SK-MEL-5 (cell line): ENCODE data around the gene F7. TPM values are rescaled to one million over a fixed set of nuclear protein-coding genes. Genes with fewer than 3 reads are reported as not detected.
"Not testable (repeated sequence)": the region's sequence is repeated elsewhere in the genome, so short reads cannot be mapped to it uniquely, and the experiment has no call there.

ENCODE experiments used
- DNase-seq: peaks from one replicate; pipeline ENCODE4 v3.0.0-alpha.2; 2016; ENCODE audit warnings: low read depth, low spot score
- in situ Hi-C: cut with HindIII; loops from 2 replicates; pipeline ENCODE4 v1.10.0; 2016; ENCODE audit warnings: low sequenced_read_pairs, high pct_unique_total_duplicates, low pct_unique_long_range_greater_than_20kb
- total RNA-seq: library from RNA; depleted of rRNA; stranded (reverse); fragments of >200 nt; shearing (Covaris generic); gene quantifications from 2 replicates; pipeline ENCODE4 v1.2.3, GENCODE V29; 2014

Gene F7
- total RNA-seq, 1 experiment from 2014 or later, result not detected

- in situ Hi-C loops, result no loop called here
These were observed 11.8 kb upstream of the F7 start for GRCh38 chr13:113093580-113094409.

GRCh38 chr13:113094410-113094800 lies 11.2 kb upstream of the F7 start:
- in situ Hi-C loops, result no loop called here
- DNase-seq, result no peak

More at GRCh38 chr13:113093580-113094409, 11.8 kb upstream of the F7 start:
- no peak for DNase-seq

DNA sequence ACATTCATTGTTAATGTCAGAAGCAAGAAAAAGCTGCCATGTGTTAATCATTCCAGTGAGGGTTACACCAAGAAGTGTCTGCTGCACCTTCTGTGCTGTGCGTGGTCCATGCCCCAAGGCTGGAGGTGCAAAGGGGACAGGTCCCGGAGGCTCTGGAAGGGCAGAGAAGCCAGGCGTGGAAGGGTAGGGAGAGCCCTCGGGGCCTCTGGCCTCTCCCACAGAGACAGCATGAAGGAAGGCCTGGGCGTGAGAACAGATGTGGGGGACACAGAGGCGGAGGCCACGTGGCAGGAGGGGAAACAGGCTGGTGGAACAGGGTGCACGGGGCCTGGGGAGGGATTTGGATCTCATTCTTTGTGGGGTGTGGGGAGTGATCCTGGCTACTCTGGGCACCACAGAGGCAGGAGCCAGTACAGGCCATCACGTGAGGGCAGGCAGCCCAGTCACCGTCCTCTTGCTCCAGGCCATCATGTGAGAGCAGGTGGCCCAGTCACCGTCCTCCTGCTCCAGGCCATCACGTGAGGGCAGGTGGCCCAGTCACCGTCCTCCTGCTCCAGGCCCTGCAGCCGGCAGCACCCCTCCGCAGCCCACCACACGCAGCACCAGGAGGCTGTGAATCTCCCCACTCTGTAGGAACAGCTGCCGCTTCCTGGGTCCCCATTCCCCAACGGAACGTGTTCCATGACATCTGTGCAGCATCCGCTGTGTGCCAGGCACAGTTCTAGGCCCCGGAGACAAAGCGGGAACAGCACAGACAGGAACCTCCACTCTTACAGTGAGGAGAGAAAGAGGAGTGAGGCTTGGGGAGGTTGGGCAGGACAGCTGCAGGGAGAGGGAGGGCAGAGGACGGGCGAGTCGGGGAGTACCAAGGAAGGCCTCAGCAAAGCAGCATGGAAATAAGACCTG lies 10.2 kb upstream of the F7 start:
- in situ Hi-C loops, result no loop called here

GRCh38 chr13:113096052-113096744 lies 9.4 kb upstream of the F7 start:
- DNase-seq, result no peak
- in situ Hi-C loops, result no loop called here

More for the DNA sequence above, 10.2 kb upstream of the F7 start:
- DNase-seq, result no peak

DNA sequence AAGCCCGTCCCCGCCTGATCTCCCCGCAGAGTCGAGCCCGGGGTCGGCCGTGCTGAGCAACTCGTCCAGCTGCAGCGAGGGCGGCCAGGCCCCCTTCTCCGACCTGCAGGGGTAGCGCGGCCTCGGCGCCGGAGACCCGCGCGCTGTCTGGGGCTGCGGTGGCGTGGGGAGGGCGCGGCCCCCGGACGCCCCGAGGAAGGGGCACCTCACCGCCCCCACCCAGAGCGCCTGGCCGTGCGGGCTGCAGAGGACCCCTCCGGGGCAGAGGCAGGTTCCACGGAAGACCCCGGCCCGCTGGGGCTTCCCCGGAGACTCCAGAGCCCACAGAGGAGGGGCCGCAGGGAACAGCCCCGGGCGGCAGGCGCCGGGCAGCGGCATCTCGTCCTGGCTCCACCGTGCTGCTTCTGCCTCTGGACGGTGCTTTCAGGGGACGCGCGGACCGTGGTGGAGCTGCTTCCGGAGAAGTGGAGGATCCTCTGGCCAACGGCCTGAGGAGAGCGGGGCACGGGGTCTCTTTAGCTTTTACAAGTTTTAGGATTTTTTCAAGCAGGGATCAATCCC lies 8.8 kb upstream of the F7 start:
- in situ Hi-C loops, result no loop called here
- no peak for DNase-seq

- in situ Hi-C loops, result no loop called here
- no peak for DNase-seq
These were observed 7.9 kb upstream of the F7 start for GRCh38 chr13:113097651-113098050.

DNA sequence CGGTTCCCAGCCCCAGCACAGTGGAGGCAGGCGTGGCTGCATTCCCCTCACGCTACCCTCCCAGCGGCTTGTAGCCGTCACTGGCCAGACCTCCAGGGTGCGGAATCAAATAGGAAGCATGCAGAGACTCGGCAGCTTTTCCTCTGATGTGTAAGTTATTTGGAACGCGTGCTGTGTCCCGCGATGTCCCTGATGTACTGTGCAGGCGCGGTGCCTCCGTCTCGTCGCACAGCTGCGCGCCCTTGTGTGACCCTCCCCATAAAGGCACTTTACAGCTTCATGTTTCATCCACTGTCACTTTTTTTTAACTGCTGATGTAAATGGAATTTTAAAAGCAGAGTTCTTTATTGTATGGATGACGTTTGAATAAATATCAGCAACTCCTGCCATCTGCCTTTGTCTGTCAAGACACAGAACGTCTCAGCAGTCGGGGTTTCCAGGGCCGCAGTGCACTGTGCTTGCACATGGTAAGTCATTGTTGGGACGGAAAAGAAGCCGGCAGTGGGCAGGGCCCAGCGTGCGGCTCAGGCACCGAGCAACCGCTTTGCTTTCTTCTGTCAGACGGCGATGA lies 7.3 kb upstream of the F7 start:
- in situ Hi-C loops, result no loop called here
- DNase-seq, result no peak

DNA sequence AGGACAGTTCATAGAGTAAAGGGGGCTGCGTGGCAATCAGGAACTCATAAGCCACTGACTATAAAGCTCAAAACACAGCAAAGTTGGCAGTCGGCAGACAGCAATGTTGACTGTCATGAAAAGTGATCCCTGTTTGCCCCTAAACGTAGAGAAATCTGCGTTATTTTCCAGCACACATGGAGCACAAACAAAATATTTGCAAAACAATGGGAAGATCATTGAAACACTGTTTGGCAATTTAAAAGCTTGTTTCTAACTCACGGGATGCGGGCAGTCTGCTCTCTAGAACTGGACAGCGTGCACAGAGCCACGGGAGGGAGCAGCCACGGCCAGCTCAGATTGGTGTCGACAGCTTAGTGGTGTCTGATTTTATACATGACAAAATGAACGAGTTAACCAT lies 6.4 kb upstream of the F7 start:
- DNase-seq, result no peak
- in situ Hi-C loops, result no loop called here

GRCh38 chr13:113102302-113102701 lies 3.3 kb upstream of the F7 start:
- DNase-seq, in situ Hi-C loops: not testable (repeated sequence)

DNA sequence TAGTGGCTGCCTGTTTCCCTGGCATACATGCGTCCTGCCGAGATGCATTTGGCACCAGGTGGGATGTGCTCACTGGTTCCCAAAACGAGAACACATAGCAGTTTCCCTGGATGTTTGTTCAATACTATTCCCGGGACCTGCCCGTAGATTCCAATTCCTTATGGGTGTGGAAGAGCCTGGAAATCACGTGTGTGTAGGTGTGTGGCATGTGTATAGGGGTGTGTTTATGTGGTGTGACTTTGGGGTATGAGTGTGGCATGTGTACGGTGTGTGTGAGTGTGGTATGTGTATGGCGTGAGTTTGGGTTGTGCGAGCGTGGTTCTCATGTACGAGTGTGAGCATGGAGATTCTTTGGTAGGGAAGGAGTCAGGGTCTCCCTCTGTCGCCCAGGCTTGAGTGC lies 2.9 kb upstream of the F7 start:
- in situ Hi-C loops, result no loop called here
- no peak for DNase-seq

GRCh38 chr13:113103646-113104045 lies 1.9 kb upstream of the F7 start:
- no peak for DNase-seq
- in situ Hi-C loops, result no loop called here

DNA sequence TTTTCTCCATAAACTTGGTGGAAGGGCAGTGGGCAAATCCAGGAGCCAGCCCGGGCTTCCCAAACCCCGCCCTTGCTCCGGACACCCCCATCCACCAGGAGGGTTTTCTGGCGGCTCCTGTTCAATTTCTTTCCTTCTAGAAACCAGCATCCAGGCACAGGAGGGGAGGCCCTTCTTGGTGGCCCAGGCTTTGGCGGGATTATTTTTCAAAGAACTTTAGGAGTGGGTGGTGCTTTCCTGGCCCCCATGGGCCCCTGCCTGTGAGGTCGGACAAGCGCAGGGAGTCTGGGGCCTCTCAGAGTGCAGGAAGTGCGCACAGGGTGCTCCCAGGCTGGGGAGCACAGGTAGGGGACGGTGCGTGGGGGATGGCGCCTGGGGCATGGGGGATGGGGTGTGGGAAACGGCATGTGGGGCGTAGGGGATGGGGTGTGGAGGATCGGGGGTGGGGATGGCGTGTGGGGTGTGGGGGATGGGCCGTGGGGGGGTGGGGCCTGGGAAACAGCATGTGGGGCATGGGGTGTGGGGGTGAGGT lies 396 bp downstream of the F7 start:
- DNase-seq, result no peak
- in situ Hi-C loops, result no loop called here

- DNase-seq, result no peak
- in situ Hi-C loops, result no loop called here
These were observed 1.2 kb downstream of the F7 start for GRCh38 chr13:113106711-113107351.

- DNase-seq, in situ Hi-C loops: not testable (repeated sequence)
These were observed 2.9 kb downstream of the F7 start for GRCh38 chr13:113108521-113108920.

GRCh38 chr13:113109151-113110047 lies 3.8 kb downstream of the F7 start:
- DNase-seq, result no peak
- in situ Hi-C loops, result no loop called here
